Esophagus squamous epithelium (tissue), 5 donors: ENCODE results near the gene NFKB1. TPM values are rescaled to one million over a fixed set of nuclear protein-coding genes. Genes with fewer than 3 reads are reported as not detected.
A peak's percentile ranks its signal among the peaks of the same experiment; 100 is the strongest.

ENCODE experiments used
- DNase-seq: peaks from one replicate; lab custom pipeline; 2025; lab: John Stamatoyannopoulos, UW
- H3K27ac ChIP-seq, 4 donors: fragments of 200-600 bp; sonication (generic); one replicate each; pipeline ENCODE4 v1.5.1; 2016 to 2019; ENCODE audit warnings: mild to moderate bottlenecking in 1 of 4
- H3K27me3 ChIP-seq, 4 donors: fragments of 200-600 bp; sonication (generic); 1 replicate in 3 of 4; 2 replicates in 1 of 4; pipeline versions ENCODE4 v1.5.1 to v1.6.0; 2017 to 2021; ENCODE audit warnings: antibody characterized with exemption in 1 of 4
- H3K36me3 ChIP-seq, 3 donors: fragments of 200-600 bp; sonication (generic); one replicate each; pipeline ENCODE4 v1.5.1; 2016 to 2019
- H3K4me1 ChIP-seq, 3 donors: fragments of 200-600 bp; sonication (generic); one replicate each; pipeline ENCODE4 v1.5.1; 2017 to 2019
- H3K4me3 ChIP-seq, 4 donors: fragments of 200-600 bp; sonication (generic); 1 replicate in 3 of 4; 2 replicates in 1 of 4; pipeline ENCODE4 v1.5.1; 2016 to 2019; ENCODE audit warnings: mild to moderate bottlenecking in 2 of 4, moderate library complexity in 1 of 4
- H3K9me3 ChIP-seq, 3 donors: fragments of 200-600 bp; sonication (generic); one replicate each; pipeline ENCODE4 v1.5.1; 2016 to 2019
- POLR2A ChIP-seq, 4 donors: fragments of 450-650 bp; IDR thresholded peaks; one replicate each; pipeline ENCODE4 v1.6.1; 2017; ENCODE audit warnings: antibody characterized with exemption in 4 of 4, mild to moderate bottlenecking in 4 of 4, moderate library complexity in 3 of 4
- WGBS, 2 donors: methylation state at CpG; one replicate each; pipeline ENCODE4 v1.1.5; 2018; 5-methylcytosine and 5-hydroxymethylcytosine counted together
- intact Hi-C: fragments of 100-400 bp; cut with DNase I; formaldehyde crosslinking; loops from one replicate; pipeline ENCODE4 v1.15.0; 2022
- total RNA-seq, 4 donors: library from RNA; depleted of rRNA; stranded (reverse); fragments of >200 nt; gene quantifications; one replicate each; pipeline ENCODE4 v1.1.0, GENCODE V29; 2016
- TF ChIP-seq, protein P1 (sequence below), 6 experiments: fragments of 450-650 bp in 4 of 6; fragments of 200-600 bp in 2 of 6; sonication (generic) in 2 of 6; IDR thresholded peaks; one replicate each; pipeline ENCODE4 v1.5.1; 2016 to 2019; ENCODE audit warnings: antibody characterized with exemption in 6 of 6, mild to moderate bottlenecking in 4 of 6, moderate library complexity in 4 of 6
- donor health status: DM: yes; HTN: yes; CAD: no.

Gene NFKB1
- total RNA-seq, 4 donors from 2014 or later, result 33.5 to 47.5 (median 41.4) TPM

DNA sequence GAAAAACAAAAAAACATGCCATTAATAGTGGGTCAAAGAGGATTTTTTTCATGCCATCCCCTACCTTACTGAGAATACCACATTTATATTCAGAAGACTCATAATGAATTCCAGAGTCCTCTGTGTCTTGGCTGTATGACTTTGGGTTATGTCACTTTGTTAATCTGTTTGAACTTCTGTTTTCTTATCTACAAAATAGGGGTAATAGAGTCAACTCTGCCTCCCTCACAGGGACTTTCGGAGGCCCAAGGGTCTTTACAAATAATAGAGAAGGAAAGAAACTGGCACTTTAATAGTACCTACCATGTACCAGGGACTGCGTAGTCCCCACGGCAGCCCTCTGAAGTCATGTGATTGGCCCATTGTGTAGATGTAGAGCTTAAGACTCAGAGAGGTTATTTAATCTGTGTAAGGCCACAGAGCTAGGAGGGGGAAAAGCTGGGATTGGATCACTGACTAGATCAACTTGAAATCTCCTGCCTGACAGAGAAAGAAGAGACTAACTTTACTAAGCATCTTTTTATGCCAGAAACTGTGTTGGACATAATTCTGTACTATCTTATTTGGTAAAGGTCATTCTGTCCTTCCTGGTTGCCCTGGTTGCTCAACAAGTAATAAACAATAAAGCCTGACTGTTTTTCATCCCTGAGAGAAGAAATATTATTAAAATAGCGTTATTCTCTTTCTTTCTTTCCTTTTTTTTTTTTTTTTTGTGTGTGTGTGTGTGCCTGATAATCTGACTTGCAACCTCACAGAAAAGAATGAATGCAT, 59.6 kb downstream of the NFKB1 start:
- Histone ChIP-seq H3K36me3 (no peaks in the 10 kb centered on the region), H3K4me1 (peaks cover 0 to 13% (median 7%) of the 10 kb centered on the region in 3 donors), H3K27ac (peak overlapping the region in 3 of 4 donors; percentile 3 to 22 (median 21)), H3K9me3 (no peaks in the 10 kb centered on the region), H3K4me3 (no peak overlapping the region), H3K27me3 (no peaks in the 10 kb centered on the region)
- WGBS, 2 donors, result 76 to 83% methylated on average over 4 of the region's 4 CpGs
- intact Hi-C loops, result no loop called here
- TF ChIP-seq, protein P1, sequence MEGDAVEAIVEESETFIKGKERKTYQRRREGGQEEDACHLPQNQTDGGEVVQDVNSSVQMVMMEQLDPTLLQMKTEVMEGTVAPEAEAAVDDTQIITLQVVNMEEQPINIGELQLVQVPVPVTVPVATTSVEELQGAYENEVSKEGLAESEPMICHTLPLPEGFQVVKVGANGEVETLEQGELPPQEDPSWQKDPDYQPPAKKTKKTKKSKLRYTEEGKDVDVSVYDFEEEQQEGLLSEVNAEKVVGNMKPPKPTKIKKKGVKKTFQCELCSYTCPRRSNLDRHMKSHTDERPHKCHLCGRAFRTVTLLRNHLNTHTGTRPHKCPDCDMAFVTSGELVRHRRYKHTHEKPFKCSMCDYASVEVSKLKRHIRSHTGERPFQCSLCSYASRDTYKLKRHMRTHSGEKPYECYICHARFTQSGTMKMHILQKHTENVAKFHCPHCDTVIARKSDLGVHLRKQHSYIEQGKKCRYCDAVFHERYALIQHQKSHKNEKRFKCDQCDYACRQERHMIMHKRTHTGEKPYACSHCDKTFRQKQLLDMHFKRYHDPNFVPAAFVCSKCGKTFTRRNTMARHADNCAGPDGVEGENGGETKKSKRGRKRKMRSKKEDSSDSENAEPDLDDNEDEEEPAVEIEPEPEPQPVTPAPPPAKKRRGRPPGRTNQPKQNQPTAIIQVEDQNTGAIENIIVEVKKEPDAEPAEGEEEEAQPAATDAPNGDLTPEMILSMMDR (IDR thresholded peaks at IDR 0.05), result no peak
- no peak for TF ChIP-seq POLR2A (IDR thresholded peaks at IDR 0.05)
- DNase-seq, result no peak

DNA sequence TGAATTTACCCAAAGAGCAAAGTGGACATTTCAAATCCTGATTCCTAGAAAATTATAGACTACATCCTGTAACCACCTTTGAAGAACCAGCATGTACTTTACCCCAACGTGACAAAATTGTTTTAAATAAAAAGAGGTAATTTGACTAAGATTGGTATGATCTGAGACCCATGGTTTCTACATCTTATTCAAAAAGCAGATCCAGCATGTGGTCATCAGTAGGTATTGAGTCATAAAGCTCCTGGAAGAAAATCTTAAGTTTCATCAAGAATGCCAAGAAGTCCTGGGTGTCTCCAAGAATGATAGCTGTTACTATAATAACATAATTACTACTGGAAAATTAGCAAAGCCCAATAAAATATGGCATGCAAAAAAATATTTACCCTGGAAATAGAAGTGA, 61.8 kb downstream of the NFKB1 start:
- Histone ChIP-seq H3K27ac (no peak overlapping the region), H3K4me3 (no peak overlapping the region), H3K4me1 (peaks cover 0 to 18% (median 7%) of the 10 kb centered on the region in 3 donors), H3K36me3 (peaks cover 0 to 5% (median 0%) of the 10 kb centered on the region in 3 donors), H3K9me3 (no peaks in the 10 kb centered on the region), H3K27me3 (no peaks in the 10 kb centered on the region)
- no peak for DNase-seq
- TF ChIP-seq POLR2A (IDR thresholded peaks at IDR 0.05), result no peak
- TF ChIP-seq, protein P1 (IDR thresholded peaks at IDR 0.05), result no peak
- WGBS, 2 donors, result 25 to 68% methylated on average over 1 of the region's 1 CpG
- intact Hi-C loops, result no loop called here

DNA sequence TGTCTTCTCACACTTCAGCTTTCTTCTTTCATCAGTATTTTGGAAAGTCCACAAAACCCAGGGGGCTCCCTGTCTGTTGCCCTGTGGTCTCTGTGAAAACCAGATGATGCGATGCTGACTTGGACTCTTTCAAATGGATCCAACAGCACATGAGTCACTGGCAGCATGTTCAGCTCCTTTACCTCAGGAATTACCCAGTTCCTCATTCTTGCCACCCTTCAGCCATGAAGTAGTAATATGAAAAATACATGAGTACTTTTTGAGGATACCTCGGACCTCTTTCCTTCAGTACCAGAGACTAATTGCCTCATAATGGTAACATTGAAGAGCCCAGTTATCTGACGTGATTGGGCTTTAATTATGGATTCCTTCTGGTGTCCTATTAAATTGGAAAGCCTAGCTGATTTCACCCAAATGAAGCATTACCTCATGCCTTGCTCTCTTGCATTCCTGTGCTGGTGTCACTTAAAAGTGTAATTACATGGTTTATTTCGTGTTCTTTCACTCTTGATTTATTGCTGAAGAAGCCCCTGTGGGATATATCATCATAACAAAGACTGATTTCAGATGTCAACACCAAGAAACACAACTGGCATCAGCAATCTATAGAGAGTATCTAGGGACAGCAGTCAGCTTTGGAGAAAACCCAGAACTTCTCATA, 63.4 kb downstream of the NFKB1 start:
- Histone ChIP-seq H3K9me3 (no peaks in the 10 kb centered on the region), H3K4me3 (no peak overlapping the region), H3K36me3 (peaks cover 0 to 5% (median 0%) of the 10 kb centered on the region in 3 donors), H3K27me3 (no peaks in the 10 kb centered on the region), H3K27ac (no peak overlapping the region), H3K4me1 (peaks cover 0 to 33% (median 11%) of the 10 kb centered on the region in 3 donors)
- DNase-seq, result no peak
- TF ChIP-seq POLR2A (IDR thresholded peaks at IDR 0.05), result no peak
- TF ChIP-seq, protein P1 (IDR thresholded peaks at IDR 0.05), result no peak
- 57 to 69% methylated on average over 4 of the region's 4 CpGs for WGBS, 2 donors
- intact Hi-C loops, result no loop called here

DNA sequence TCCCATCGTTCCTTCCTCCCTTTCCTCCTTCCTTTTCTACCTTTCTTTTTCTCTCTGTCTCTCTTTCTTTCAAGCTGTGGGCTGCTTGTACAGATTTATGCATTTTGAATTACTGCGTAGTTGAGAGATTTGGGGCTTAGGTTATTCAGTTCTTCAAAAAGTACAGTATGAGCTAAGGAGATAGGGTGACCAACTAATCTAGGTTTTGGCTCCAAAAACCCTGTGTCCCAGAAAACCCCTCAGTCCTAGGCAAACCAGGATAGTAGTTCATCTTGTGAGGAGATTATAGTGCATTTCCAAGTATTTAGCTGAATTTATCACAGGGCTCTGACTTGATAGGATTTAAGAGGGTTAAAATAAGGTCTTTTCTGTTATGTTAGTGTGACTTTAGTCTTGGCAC, 64.5 kb downstream of the NFKB1 start:
- no peak overlapping the region for H3K27ac ChIP-seq
- no peaks in the 10 kb centered on the region for H3K27me3 ChIP-seq
- peaks cover 0 to 31% (median 7%) of the 10 kb centered on the region in 3 donors for H3K4me1 ChIP-seq
- intact Hi-C loops, result no loop called here
- peaks cover 0 to 8% (median 0%) of the 10 kb centered on the region in 3 donors for H3K36me3 ChIP-seq
- H3K9me3 ChIP-seq, result no peaks in the 10 kb centered on the region
- 40 to 44% methylated on average over 2 of the region's 2 CpGs for WGBS, 2 donors
- TF ChIP-seq POLR2A (IDR thresholded peaks at IDR 0.05), result no peak
- TF ChIP-seq, protein P1 (IDR thresholded peaks at IDR 0.05), result no peak
- no peak for DNase-seq
- H3K4me3 ChIP-seq, result no peak overlapping the region

DNA sequence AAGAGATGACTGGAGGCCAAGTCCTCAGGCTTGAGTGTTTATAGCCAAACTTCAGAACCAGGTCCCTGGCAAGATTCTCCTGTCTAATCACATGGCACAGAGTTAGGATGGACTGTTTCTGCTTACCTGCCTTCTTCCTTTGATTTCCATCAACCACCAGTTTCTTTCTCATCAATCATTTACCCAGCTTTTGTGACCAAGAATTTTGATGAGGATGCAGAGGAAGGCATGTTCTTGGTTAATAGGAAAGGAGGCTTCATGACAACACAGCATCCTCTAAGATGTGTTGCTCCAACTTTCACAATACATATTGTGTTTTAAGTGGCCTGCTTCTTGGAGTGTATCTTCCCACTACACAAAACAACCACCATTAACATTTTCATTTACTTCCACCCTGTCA, 65.3 kb downstream of the NFKB1 start:
- no peak overlapping the region for H3K4me3 ChIP-seq
- no peak for DNase-seq
- no peaks in the 10 kb centered on the region for H3K27me3 ChIP-seq
- no peak for TF ChIP-seq POLR2A (IDR thresholded peaks at IDR 0.05)
- TF ChIP-seq, protein P1 (IDR thresholded peaks at IDR 0.05), result no peak
- H3K9me3 ChIP-seq, result no peaks in the 10 kb centered on the region
- peaks cover 0 to 26% (median 4%) of the 10 kb centered on the region in 3 donors for H3K4me1 ChIP-seq
- H3K36me3 ChIP-seq, result peaks cover 0 to 15% (median 0%) of the 10 kb centered on the region in 3 donors
- H3K27ac ChIP-seq, result no peak overlapping the region
- intact Hi-C loops, result no loop called here
